ENCODE data around the gene TBC1D22A. TPM values are rescaled to one million over a fixed set of nuclear protein-coding genes. Genes with fewer than 3 reads are reported as not detected.

Gene TBC1D22A
- total RNA-seq, 1 experiment from 2014 or later: 20.9 TPM

DNA sequence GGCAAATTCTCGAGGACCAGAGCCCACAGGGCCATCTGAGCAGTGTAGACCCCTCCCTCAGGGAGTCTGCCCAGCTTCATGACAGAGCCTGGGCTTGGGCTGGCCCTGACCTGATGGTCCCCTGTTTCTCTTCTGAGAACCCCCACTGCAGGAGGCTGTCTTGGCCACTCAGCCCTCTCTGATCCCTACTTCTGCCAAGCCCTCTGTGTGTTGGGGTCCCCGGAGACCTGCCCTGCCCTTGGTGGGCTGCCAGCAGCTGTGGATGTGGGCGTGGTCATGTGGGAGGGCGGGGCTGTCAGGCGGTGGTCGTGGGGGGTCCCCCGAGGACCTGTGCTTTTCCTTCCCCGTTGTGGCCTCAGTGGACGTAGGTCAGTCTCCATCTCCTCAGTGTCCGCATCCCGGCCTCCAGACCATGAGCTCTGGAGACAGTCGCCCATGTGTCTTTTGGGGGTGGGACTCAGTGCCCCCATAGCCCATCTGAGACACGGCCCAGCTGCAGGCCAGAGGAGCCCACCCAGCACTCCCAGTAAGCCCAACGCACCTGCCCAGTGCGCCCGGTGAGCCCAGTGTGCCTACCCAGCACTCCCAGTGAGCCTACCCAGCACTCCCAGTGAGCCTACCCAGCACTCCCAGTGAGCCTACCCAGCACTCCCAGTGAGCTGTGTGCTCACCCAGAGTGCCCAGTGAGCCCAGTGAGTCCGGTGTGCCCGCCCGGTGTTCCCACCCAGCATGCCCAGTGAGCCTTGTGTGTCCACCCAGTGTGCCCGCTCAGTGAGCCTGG, 409.2 kb downstream of the TBC1D22A start:
- RAD21 ChIA-PET (ENCODE audit: low non-redundant PET in 1 of 2, low total read pairs in 2 of 2, uncharacterized antibody in 2 of 2, unreplicated experiment in 2 of 2): no interaction called here
- no peaks in the 10 kb centered on the region for H3K4me1 ChIP-seq (ENCODE audit: control insufficient read depth in 1 of 2, insufficient read depth in 2 of 2, low read length in 2 of 2)
- DNase-seq (ENCODE audit: low read depth, low spot score) (no peak), ATAC-seq (no peak)
- no peaks in the 10 kb centered on the region for H3K9me2 ChIP-seq (ENCODE audit: insufficient read depth)
- TF ChIP-seq CEBPB (IDR thresholded peaks at IDR 0.05; ENCODE audit: low read depth) (no peak), TCF7L2 (IDR thresholded peaks at IDR 0.05; ENCODE audit: borderline replicate concordance, extremely low read depth, insufficient read depth, insufficient read length) (no peak), JUND (IDR thresholded peaks at IDR 0.05) (no peak), SRF (IDR thresholded peaks at IDR 0.05; ENCODE audit: low read depth) (no peak), RAD21 (IDR thresholded peaks at IDR 0.05; ENCODE audit: low read depth) (no peak), POLR2A (IDR thresholded peaks at IDR 0.05; ENCODE audit: borderline replicate concordance, extremely low read depth, insufficient read depth, insufficient read length) (no peak), ZNF274 (IDR thresholded peaks at IDR 0.05; ENCODE audit: low read depth, low read length) (no peak), SIN3A (IDR thresholded peaks at IDR 0.05; ENCODE audit: low read depth) (no peak)
- TF ChIP-seq, protein P1, sequence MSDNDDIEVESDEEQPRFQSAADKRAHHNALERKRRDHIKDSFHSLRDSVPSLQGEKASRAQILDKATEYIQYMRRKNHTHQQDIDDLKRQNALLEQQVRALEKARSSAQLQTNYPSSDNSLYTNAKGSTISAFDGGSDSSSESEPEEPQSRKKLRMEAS (IDR thresholded peaks at IDR 0.05): no peak
- no peak overlapping the region for H3K27ac ChIP-seq (ENCODE audit: low read depth, low read length)
- H3K9me3 ChIP-seq (ENCODE audit: control insufficient read depth in 1 of 2, insufficient read depth in 1 of 2, low read depth in 1 of 2, low read length in 2 of 2): no peaks in the 10 kb centered on the region
- CTCF ChIA-PET: no interaction called here
- H3K27me3 ChIP-seq (ENCODE audit: insufficient read depth, low read length): no peaks in the 10 kb centered on the region
- no TSS peak for BruUV-seq (replicated peaks)
- intact Hi-C loops (cut with micrococcal nuclease): no loop called here
- POLR2A ChIA-PET: no interaction called here
- H4K20me1 ChIP-seq (ENCODE audit: insufficient read depth): no peaks in the 10 kb centered on the region
- H3K9ac ChIP-seq (ENCODE audit: low read length): no peak overlapping the region
- H3K79me2 ChIP-seq (ENCODE audit: insufficient read depth, low read length): no peaks in the 10 kb centered on the region
- H2AFZ ChIP-seq (ENCODE audit: low read depth, low read length, poor library complexity, severe bottlenecking): no peak overlapping the region
- no peaks in the 10 kb centered on the region for H3K36me3 ChIP-seq (ENCODE audit: control insufficient read depth in 1 of 2, insufficient read depth in 2 of 2, low read length in 2 of 2)
- H3K4me3 ChIP-seq (replicated peaks in 1 of 2; ENCODE audit: low read depth in 1 of 2, low read length in 2 of 2): no peak overlapping the region
- H3K4me2 ChIP-seq (ENCODE audit: low read length): no peak overlapping the region

DNA sequence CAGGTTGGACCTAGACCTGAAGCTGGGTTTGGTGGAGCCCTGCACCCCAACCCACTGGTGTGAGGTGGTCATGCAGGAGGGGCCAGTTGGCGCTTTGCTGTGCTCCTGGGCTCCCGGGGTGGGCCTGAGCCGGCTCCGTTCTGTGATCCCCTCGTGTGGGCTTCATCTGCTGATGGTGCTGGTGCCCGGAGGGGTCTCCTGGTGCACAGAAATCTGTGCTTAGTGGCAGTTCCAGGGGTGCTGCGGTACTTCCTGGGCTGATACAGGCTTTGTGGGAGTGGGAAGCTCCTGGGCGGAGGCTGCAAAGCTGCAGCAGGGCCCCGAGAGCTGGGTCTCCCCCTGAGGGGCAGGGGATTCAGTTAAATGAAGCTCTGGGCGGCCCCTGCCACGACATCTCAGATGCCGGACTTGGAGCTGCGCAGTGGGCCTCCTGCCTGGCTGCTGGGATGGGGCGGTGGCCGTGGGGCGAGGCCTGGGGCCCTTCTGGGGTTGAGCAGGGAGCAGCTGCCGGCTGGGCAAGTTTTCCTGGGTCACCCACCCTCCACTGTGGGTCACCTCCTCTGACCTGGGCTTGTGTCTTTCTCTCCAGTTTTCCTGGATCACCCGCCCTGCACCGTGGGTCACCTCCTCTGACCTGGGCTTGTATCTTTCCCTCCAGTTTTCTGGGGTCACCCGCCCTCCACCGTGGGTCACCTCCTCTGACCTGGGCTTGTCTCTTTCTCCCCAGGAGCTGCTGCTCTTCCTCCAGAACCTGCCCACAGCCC, 410.5 kb downstream of the TBC1D22A start:
- no peaks in the 10 kb centered on the region for H3K27me3 ChIP-seq (ENCODE audit: insufficient read depth, low read length)
- ATAC-seq: no peak
- H3K4me2 ChIP-seq (ENCODE audit: low read length): no peak overlapping the region
- no TSS peak for BruUV-seq (replicated peaks)
- no peaks in the 10 kb centered on the region for H3K4me1 ChIP-seq (ENCODE audit: control insufficient read depth in 1 of 2, insufficient read depth in 2 of 2, low read length in 2 of 2)
- no peaks in the 10 kb centered on the region for H4K20me1 ChIP-seq (ENCODE audit: insufficient read depth)
- H2AFZ ChIP-seq (ENCODE audit: low read depth, low read length, poor library complexity, severe bottlenecking): no peak overlapping the region
- intact Hi-C loops (cut with micrococcal nuclease): no loop called here
- ChIA-PET CTCF (no interaction called here), POLR2A (no interaction called here), RAD21 (ENCODE audit: low non-redundant PET in 1 of 2, low total read pairs in 2 of 2, uncharacterized antibody in 2 of 2, unreplicated experiment in 2 of 2) (interaction anchor here in 1 of 2 experiments (0.6 kb wide), 1 partner anchor 11 kb away, joined by 3 read pairs; no protein-coding TSS in a partner anchor)
- H3K9me2 ChIP-seq (ENCODE audit: insufficient read depth): no peaks in the 10 kb centered on the region
- no peaks in the 10 kb centered on the region for H3K36me3 ChIP-seq (ENCODE audit: control insufficient read depth in 1 of 2, insufficient read depth in 2 of 2, low read length in 2 of 2)
- DNase-seq (ENCODE audit: low read depth, low spot score): no peak
- H3K79me2 ChIP-seq (ENCODE audit: insufficient read depth, low read length): no peaks in the 10 kb centered on the region
- H3K9ac ChIP-seq (ENCODE audit: low read length): no peak overlapping the region
- H3K4me3 ChIP-seq (replicated peaks in 1 of 2; ENCODE audit: low read depth in 1 of 2, low read length in 2 of 2): no peak overlapping the region
- H3K27ac ChIP-seq (ENCODE audit: low read depth, low read length): no peak overlapping the region
- no peaks in the 10 kb centered on the region for H3K9me3 ChIP-seq (ENCODE audit: control insufficient read depth in 1 of 2, insufficient read depth in 1 of 2, low read depth in 1 of 2, low read length in 2 of 2)
- no peak for TF ChIP-seq CEBPB (IDR thresholded peaks at IDR 0.05; ENCODE audit: low read depth)
- TF ChIP-seq, protein P2, sequence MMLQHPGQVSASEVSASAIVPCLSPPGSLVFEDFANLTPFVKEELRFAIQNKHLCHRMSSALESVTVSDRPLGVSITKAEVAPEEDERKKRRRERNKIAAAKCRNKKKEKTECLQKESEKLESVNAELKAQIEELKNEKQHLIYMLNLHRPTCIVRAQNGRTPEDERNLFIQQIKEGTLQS (IDR thresholded peaks at IDR 0.05): no peak
- TF ChIP-seq ZNF274 (IDR thresholded peaks at IDR 0.05; ENCODE audit: low read depth, low read length): no peak
- TF ChIP-seq, protein P3, sequence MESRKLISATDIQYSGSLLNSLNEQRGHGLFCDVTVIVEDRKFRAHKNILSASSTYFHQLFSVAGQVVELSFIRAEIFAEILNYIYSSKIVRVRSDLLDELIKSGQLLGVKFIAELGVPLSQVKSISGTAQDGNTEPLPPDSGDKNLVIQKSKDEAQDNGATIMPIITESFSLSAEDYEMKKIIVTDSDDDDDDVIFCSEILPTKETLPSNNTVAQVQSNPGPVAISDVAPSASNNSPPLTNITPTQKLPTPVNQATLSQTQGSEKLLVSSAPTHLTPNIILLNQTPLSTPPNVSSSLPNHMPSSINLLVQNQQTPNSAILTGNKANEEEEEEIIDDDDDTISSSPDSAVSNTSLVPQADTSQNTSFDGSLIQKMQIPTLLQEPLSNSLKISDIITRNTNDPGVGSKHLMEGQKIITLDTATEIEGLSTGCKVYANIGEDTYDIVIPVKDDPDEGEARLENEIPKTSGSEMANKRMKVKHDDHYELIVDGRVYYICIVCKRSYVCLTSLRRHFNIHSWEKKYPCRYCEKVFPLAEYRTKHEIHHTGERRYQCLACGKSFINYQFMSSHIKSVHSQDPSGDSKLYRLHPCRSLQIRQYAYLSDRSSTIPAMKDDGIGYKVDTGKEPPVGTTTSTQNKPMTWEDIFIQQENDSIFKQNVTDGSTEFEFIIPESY (IDR thresholded peaks at IDR 0.05; ENCODE audit: extremely low read depth, insufficient replicate concordance, low read length): no peak
- no peak for TF ChIP-seq POLR2AphosphoS5 (IDR thresholded peaks at IDR 0.05; ENCODE audit: low read depth, low read length)
- no peak for TF ChIP-seq CBX3 (IDR thresholded peaks at IDR 0.05; ENCODE audit: low read depth)
- no peak for TF ChIP-seq ZFX (IDR thresholded peaks at IDR 0.05)
- no peak for TF ChIP-seq JUND (IDR thresholded peaks at IDR 0.05)
- TF ChIP-seq, protein P1 (IDR thresholded peaks at IDR 0.05): no peak
